SHP77 (cell line): Measurements from ENCODE around the gene PPM1H.

Source experiments
- DNase-seq, 2 experiments: peaks; one replicate each; lab custom pipeline; 2025; lab: John Stamatoyannopoulos, UW

The PPM1H gene

DNA sequence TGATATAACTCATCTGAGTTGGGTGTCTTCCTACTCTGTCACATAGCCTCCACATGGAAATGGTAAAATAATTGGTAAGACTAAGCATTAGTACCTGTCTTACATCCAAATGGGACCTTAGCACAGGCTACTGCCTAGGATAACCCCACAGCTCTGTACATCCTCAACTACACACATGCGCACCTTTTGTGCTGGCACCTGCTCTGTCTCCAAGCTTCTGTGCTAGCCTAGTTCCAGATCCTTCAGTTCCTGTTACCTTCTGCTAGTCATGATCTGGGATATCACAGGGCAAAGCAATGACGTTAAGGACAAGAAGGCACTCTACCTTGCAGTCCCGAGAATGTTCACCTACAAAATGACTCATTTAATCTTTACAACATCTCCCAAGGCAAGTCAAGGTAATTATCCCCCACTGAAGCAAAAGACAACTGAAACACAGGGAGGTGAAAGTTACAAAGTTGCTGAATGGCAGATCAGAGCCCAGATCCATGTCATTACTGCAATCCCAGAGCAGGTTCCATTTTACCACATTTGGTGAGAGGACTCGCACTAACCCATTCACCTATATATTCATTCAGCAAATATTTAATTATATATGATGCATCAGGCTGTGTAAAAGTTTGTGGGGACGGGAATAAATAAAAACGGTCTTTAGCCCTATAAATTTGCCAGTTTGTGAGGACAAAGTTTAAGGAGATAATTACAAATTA is 61.7 kb downstream of the PPM1H start:
- no peak for DNase-seq

DNA sequence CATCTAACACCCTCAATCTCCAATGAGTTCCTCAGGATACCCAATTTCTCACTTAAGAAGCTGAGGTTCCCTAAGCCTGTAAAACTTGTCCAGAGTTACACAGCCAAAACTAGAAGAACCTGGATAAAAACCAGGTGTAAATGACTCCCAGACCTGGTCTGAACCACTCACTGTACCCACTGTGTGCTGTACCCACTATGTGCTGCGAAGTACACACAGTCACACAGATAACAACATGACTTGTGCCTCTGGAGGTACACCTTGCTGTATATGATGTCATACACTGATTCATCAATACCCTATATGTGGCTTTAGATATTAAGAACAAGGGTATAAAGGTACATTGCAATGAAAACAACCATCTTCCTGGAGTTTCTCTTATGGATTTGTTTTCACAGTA is 66.1 kb downstream of the PPM1H start:
- no peak for DNase-seq

DNA sequence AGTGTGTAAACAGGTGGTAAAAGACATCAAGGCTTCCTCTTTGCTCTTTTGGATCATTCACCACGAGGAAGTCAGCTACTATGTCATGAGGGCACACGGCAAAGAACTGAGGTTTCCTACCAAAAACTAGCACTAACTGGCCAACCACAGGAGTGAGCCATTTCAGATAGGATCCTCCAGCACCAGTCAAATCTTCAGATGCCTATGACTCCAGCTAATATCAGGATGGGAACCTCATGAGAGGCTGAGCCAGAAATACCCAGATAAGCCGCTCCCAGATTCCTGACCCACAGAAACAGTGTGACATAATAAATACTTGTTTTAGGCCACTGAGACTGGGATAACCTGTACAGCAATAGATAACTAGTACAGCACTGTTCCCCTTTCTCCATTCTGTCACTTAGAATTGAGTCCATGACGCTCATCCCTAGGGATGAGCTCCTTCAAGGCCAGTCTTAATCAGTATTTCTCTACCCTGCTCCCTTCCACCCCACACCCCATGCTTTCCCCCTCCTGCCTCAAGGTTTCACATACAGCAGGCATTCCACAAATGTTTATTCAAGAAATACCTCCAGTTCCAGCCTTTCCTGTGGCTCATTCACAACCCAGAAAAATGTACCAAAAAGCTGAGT is 68.4 kb downstream of the PPM1H start:
- DNase-seq: no peak

- no peak for DNase-seq
These were observed 69.0 kb downstream of the PPM1H start for GRCh38 chr12:62865937-62866336.

GRCh38 chr12:62865065-62865464 is 69.9 kb downstream of the PPM1H start:
- DNase-seq: no peak

DNA sequence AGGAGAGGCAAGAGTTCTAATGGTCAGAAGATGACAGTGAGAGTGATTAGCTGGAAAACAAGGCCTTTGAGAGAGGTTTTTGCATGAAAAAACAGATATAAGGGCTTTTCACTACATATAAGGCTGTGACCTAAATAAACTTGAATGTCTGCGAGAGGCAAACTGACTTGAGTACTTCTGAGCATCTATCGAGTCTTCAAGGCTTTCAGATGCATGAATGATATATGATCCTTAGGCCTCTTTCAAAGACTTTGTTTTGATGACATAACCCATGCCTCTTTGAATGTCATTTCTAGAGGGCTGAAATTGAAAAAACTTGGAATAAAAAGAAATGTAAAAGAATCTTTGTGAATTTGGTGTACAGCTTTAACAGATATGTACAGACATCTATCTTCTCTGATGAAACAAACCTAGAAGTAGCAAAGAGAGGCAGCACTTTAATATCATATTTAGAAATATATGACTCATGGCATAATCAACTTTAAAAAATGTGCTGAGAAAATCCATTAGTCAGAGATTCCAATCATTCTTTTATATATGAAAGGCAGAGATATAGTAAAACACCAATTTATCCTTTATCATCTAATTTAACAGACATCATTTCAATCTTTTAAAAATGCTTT is 72.6 kb downstream of the PPM1H start:
- no peak for DNase-seq

DNA sequence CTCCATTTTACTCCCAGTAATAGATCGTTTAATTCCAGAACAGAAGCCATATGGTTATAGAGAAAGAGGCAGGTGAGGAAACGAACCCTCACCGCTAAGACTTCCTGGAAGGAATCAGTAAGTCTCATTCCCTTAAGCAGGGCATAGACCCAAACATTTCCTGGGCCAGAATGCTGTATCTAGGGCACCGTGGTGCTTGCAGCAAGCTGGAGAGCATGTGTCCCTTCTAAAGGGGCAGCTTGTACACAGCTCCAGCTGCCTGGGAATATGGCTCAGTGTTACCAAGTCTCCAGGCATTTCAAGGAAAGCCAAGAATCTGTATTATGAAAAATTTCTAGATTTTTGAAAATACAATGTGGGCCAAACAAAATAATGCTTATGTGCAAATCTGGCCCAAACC is 73.4 kb downstream of the PPM1H start:
- DNase-seq: no peak

DNA sequence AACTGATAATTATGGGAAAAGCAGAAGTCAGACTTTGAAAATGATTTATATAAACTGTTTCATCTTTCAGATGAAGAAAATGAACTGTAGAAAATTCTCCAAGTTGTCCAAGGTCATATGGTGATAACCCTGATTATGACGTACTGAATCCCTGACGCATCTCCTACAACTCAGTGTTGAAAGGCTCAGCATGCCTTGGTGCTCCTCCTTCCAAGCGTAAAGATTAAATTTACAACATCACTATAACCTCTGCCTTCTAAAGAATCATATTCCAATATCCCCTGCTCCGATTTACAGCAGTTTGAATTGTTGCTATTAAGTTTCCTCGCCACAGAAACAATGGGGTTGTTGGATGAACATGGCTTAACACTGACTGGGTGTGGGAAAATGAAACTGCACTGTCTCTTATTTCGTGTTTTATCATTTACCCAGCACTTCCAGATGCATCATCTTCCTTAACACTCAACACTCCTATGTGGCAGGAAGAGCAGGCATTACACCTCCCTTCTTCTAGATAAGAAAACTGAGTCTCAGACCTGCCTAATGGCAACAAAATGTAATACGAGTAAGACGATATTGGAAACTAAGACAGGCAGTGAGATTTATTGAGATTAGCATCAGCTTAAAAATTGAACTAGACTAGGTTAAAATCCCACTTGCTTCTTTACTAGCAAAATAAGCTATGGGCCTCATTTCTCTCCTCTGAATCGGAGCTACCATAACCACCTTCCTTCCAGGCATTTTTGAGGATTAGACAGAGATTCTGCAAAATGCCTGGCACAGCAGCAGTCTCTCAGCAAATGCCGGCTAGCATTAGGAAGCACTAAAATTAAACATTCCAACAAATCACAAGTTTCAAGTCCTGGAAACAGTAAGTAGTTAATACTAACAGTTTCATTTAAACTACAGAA is 74.2 kb downstream of the PPM1H start:
- no peak for DNase-seq

DNA sequence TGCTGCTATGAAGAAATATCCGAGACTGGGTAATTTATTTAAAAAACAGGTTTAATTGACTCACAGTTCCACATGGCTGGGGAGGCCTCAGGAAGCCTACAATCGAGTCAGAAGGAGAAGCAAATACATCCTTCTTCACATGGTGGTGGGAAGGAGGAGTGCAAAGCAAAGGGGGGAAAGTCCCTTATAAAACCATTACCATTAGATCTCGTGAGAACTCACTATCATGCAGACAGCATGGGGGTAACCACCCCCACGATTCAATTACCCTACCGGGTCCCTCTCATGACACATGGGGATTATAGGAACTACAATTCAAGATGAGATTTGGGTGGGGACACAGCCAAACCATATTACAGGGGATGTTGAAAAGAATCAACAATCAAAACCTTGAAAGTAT is 74.9 kb downstream of the PPM1H start:
- DNase-seq: no peak

GRCh38 chr12:62859321-62859737 is 75.6 kb downstream of the PPM1H start:
- DNase-seq: no peak

GRCh38 chr12:62856454-62856853 is 78.5 kb downstream of the PPM1H start:
- no peak for DNase-seq

- DNase-seq: no peak
These were observed 80.9 kb downstream of the PPM1H start for GRCh38 chr12:62854024-62854423.

DNA sequence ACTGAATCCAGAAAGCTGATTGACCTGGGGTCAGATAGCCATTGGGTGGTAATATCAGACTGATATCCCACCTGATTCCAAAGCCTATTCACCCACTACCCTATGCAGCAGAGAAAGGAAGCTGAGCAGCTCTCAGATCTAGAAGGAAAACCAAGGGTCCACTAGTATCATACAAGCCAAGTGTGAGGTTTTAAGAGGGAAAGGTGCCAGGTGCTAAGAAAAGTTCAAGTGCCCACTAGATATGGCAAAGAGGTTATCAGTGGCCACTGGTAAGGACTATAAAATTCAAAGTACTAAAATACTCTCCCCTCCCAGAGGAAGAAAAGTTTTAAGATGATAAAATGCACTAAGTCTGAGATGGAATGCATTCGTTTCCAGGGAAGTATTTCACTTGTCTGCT is 85.6 kb downstream of the PPM1H start:
- DNase-seq: no peak

DNA sequence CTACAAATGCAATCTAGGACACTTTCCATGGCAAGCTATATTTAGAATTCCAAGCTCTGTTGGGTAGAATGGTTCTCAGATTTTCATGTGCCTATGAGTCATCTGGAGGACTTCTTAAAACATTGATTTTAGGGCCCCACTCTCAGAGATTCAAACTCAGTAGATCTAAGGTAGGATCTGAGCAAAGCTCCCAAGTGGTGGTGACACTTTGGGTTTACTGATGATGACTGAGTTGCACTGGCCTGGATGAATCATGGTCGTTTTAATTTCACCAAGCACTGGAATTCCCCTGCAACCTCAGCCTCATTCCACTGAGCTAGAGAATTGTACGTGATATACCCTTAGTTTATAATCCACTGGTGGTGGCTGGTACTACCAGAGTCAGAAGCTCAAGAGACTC is 86.5 kb downstream of the PPM1H start:
- no peak for DNase-seq

DNA sequence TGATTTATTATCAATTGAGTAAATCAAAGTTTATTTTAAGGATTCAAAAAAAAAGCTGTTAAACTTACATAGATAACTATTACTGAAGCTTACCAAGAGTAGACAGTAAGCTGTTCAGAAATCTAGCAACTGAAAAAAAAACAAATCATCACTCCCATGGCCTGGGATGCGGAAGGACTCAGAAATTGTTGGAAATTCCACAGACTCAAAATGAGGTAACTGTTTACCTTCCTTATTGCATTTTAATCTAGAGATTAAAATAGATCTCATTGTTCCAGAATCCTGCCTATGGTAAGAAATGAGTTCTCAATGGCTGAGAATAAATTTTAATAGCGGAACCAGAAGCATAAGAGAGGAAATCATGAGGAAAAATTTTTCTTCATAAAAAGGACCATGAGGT is 87.2 kb downstream of the PPM1H start:
- DNase-seq: no peak

GRCh38 chr12:62846491-62846890 is 88.5 kb downstream of the PPM1H start:
- DNase-seq: no peak

GRCh38 chr12:62844915-62845314 is 90.0 kb downstream of the PPM1H start:
- DNase-seq: no peak

GRCh38 chr12:62843716-62844115 is 91.2 kb downstream of the PPM1H start:
- DNase-seq: no peak

GRCh38 chr12:62841846-62842245 is 93.1 kb downstream of the PPM1H start:
- DNase-seq: no peak

GRCh38 chr12:62840806-62841205 is 94.1 kb downstream of the PPM1H start:
- DNase-seq: no peak

DNA sequence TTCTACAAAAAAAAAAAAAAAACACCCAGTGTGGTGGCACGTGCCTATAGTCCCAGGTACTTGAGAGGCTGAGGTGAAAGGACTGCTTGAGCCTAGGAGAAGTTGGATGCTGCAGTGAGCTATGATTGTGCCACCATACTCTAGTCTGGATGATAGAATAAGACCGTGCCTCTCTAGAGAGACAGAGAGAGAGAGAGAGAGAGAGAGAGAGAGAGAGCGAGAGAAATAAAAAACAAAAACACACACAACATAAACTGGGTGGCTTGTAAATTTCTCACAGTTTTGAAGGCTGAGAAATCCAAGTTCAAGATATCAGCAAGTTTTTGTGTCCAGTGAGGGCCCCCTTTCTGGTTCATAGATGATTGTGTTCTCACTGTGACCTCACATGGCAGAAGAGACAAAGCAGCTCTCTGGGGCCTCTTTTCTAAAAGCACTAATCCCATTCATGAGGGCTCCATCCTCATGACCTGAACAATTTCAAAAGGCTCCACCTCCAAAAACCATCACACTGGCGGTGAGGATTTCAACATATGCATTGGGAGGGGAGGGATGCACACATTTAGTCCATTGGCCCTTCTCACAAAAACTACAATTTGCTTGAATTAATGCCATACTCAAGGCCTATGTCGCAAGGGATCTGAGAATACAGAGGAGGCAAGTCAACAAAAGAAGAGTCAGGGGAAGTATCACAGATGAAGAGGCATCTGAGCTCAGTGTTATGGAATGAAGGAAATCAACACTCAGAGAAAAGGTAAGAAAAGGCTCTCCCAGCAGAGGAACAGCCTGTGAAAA is 94.9 kb downstream of the PPM1H start:
- no peak for DNase-seq
